Motor neuron (in vitro differentiated cells): Measurements from ENCODE around the gene DPH3. TPM values are rescaled to one million over a fixed set of nuclear protein-coding genes. Genes with fewer than 3 reads are reported as not detected.
"Not testable (repeated sequence)": the region's sequence is repeated elsewhere in the genome, so short reads cannot be mapped to it uniquely, and the experiment has no call there.

Source experiments
- ATAC-seq, 8 experiments: fragments of 200-7000 bp; cut with Tn5 transposase; replicated peaks in 6 of 8; 2 replicates each; pipeline ENCODE4 v1.8.0; 2021; ENCODE audit warnings: mild to moderate bottlenecking in 8 of 8, moderate library complexity in 8 of 8
- H3K27ac ChIP-seq, 2 donors: fragments of 250-450 bp; sonication (Bioruptor Pico); 2 replicates each; pipeline ENCODE4 v1.9.0; 2021; ENCODE audit warnings: antibody characterized with exemption in 2 of 2, mild to moderate bottlenecking in 2 of 2, moderate library complexity in 1 of 2
- H3K4me1 ChIP-seq, 2 donors: fragments of 250-450 bp; sonication (Bioruptor Pico); replicated peaks in 1 of 2; 2 replicates each; pipeline ENCODE4 v1.6.1; 2021; ENCODE audit warnings: antibody characterized with exemption in 2 of 2, mild to moderate bottlenecking in 2 of 2, moderate library complexity in 1 of 2
- H3K4me3 ChIP-seq, 5 donors: fragments of 250-450 bp; sonication (Bioruptor Pico); 2 replicates each; pipeline ENCODE4 v1.9.0; 2021; ENCODE audit warnings: antibody characterized with exemption in 5 of 5, mild to moderate bottlenecking in 5 of 5, moderate library complexity in 4 of 5
- WGBS, 10 experiments: fragments of 450-650 bp; shearing (Covaris generic); methylation state at CpG; one replicate each; pipeline ENCODE4 v1.0.0; 2022; 5-methylcytosine and 5-hydroxymethylcytosine counted together
- in situ Hi-C, 9 experiments: fragments of 400-800 bp; cut with MboI; loops; one replicate each; pipeline ENCODE4 v1.15.0; 2021; ENCODE audit warnings: low sequenced_read_pairs in 9 of 9, low pct_unique_long_range_greater_than_20kb in 2 of 9; ENCODE audit not compliant: unreplicated experiment in 9 of 9
- total RNA-seq, 8 experiments: library from RNA; unstranded; fragments of 300-600 nt; gene quantifications; 2 replicates each; pipeline versions ENCODE4 v1.2.3 to v1.2.4, GENCODE V29; 2022

The DPH3 gene
- 10 to 100 TPM; 10.6 to 37.5 (median 20.3) TPM for total RNA-seq

GRCh38 chr3:16264708-16265454, at the start of gene DPH3, which contains the start of gene OXNAD1:
TSS of gene DPH3 (minus strand) at chr3:16264943. CDS start at chr3:16264876, 67 bp downstream.
TSS of gene OXNAD1 (plus strand) at chr3:16265212. CDS start at chr3:16270953, 5,741 bp downstream.
- in situ Hi-C loops = no loop called here

GRCh38 chr3:16313886-16314645, 49.3 kb upstream of the DPH3 start:
- WGBS, 10 experiments = 83 to 100% (median 90%) methylated on average over 2 to 5 of the region's 5 CpGs; no CpG with 5 or more reads in 3 of the 10 experiments
- in situ Hi-C loops = no loop called here
- no peak overlapping the region for H3K4me3 ChIP-seq
- no peak overlapping the region for H3K27ac ChIP-seq
- H3K4me1 ChIP-seq = no peaks in the 10 kb centered on the region
- ATAC-seq = no peak

More at GRCh38 chr3:16264708-16265454, at the start of gene DPH3, which contains the start of gene OXNAD1:
- 0 to 1% (median 0%) methylated on average over 2 to 23 of the region's 61 CpGs; no CpG with 5 or more reads in 4 of the 10 experiments for WGBS, 10 experiments
- ATAC-seq = peak; percentile 87 to 99 (median 99)
- peaks cover 0 to 32% of the 10 kb centered on the region in 2 donors for H3K4me1 ChIP-seq
- H3K4me3 ChIP-seq = peak within 1 kb of the TSS; percentile 70 to 88 (median 77)
- H3K27ac ChIP-seq = peak within 1 kb of the TSS; percentile 70 to 91

GRCh38 chr3:16311960-16312451, 47.3 kb upstream of the DPH3 start:
- WGBS, 10 experiments = 40 to 100% (median 89%) methylated on average over 1 to 5 of the region's 6 CpGs; no CpG with 5 or more reads in 1 of the 10 experiments
- in situ Hi-C loops = no loop called here
- Histone ChIP-seq H3K4me3 (no peak overlapping the region), H3K27ac (no peak overlapping the region), H3K4me1 (no peaks in the 10 kb centered on the region)
- peak in 1 of 8 experiments; percentile 81 for ATAC-seq

GRCh38 chr3:16310486-16310885, 45.7 kb upstream of the DPH3 start:
- H3K4me1 ChIP-seq, in situ Hi-C loops: not testable (repeated sequence)

GRCh38 chr3:16309558-16309957, 44.8 kb upstream of the DPH3 start:
- H3K4me1 ChIP-seq = no peaks in the 10 kb centered on the region
- in situ Hi-C loops = loop anchor here in 1 of 9 experiments (10.0 kb wide), 1 partner anchor 205 kb away; the partner anchor contains the start of gene RFTN1
- 60 to 100% (median 100%) methylated on average over 1 of the region's 2 CpGs; no CpG with 5 or more reads in 7 of the 10 experiments for WGBS, 10 experiments
- ATAC-seq = peak in 2 of 8 experiments; percentile 50 to 59
- no peak overlapping the region for H3K27ac ChIP-seq
- no peak overlapping the region for H3K4me3 ChIP-seq

More at GRCh38 chr3:16310486-16310885, 45.7 kb upstream of the DPH3 start:
- H3K4me3 ChIP-seq, ATAC-seq, H3K27ac ChIP-seq: not testable (repeated sequence)
- 83 to 100% (median 97%) methylated on average over 1 to 7 of the region's 7 CpGs; no CpG with 5 or more reads in 3 of the 10 experiments for WGBS, 10 experiments

GRCh38 chr3:16308727-16309126, 44.0 kb upstream of the DPH3 start:
- no peaks in the 10 kb centered on the region for H3K4me1 ChIP-seq
- no peak overlapping the region for H3K27ac ChIP-seq
- WGBS, 10 experiments = 80 to 100% (median 100%) methylated on average over 1 of the region's 1 CpG; no CpG with 5 or more reads in 1 of the 10 experiments
- in situ Hi-C loops = loop anchor here in 1 of 9 experiments (10.0 kb wide), 1 partner anchor 206 kb away; the partner anchor contains the start of gene RFTN1
- no peak for ATAC-seq
- H3K4me3 ChIP-seq = no peak overlapping the region

GRCh38 chr3:16307832-16308531, 43.2 kb upstream of the DPH3 start:
- no peaks in the 10 kb centered on the region for H3K4me1 ChIP-seq
- no peak for ATAC-seq
- no peak overlapping the region for H3K27ac ChIP-seq
- 81 to 100% (median 94%) methylated on average over 2 to 5 of the region's 5 CpGs for WGBS, 10 experiments
- H3K4me3 ChIP-seq = no peak overlapping the region
- in situ Hi-C loops = loop anchor here in 1 of 9 experiments (10.0 kb wide), 1 partner anchor 207 kb away; the partner anchor contains the start of gene RFTN1

- in situ Hi-C loops = loop anchor here in 1 of 9 experiments (10.0 kb wide), 1 partner anchor 210 kb away; the partner anchor contains the start of gene RFTN1
- Histone ChIP-seq H3K27ac (no peak overlapping the region), H3K4me3 (no peak overlapping the region), H3K4me1 (peaks cover 4 to 10% of the 10 kb centered on the region in 2 donors)
- ATAC-seq = no peak
- 75 to 100% (median 100%) methylated on average over 1 to 2 of the region's 7 CpGs; no CpG with 5 or more reads in 4 of the 10 experiments for WGBS, 10 experiments
Observed at GRCh38 chr3:16305111-16305541, 40.4 kb upstream of the DPH3 start.

- Histone ChIP-seq H3K27ac (no peak overlapping the region), H3K4me1 (peaks cover 4 to 10% of the 10 kb centered on the region in 2 donors), H3K4me3 (no peak overlapping the region)
- WGBS, 10 experiments = 80 to 100% (median 100%) methylated on average over 1 to 2 of the region's 2 CpGs; no CpG with 5 or more reads in 2 of the 10 experiments
- in situ Hi-C loops = loop anchor here in 1 of 9 experiments (10.0 kb wide), 1 partner anchor 210 kb away; the partner anchor contains the start of gene RFTN1
- no peak for ATAC-seq
Observed at GRCh38 chr3:16304061-16305010, 39.6 kb upstream of the DPH3 start.

- H3K27ac ChIP-seq = no peak overlapping the region
- no peak for ATAC-seq
- no peak overlapping the region for H3K4me3 ChIP-seq
- H3K4me1 ChIP-seq = peaks cover 4 to 10% of the 10 kb centered on the region in 2 donors
- WGBS, 10 experiments = 20 to 100% (median 90%) methylated on average over 1 to 2 of the region's 2 CpGs; no CpG with 5 or more reads in 3 of the 10 experiments
- in situ Hi-C loops = loop anchor here in 1 of 9 experiments (10.0 kb wide), 1 partner anchor 212 kb away; the partner anchor contains the start of gene RFTN1
Observed at GRCh38 chr3:16303037-16303575, 38.4 kb upstream of the DPH3 start.
